ENCODE results near the gene CGB7. TPM values are rescaled to one million over a fixed set of nuclear protein-coding genes. Genes with fewer than 3 reads are reported as not detected.

The CGB7 gene
- total and polyA plus RNA-seq, 10 of the 15 experiments (the other 5 are each of a cell fraction or from before 2014, with no cell fraction given), result 0.06 TPM; not detected in 9

- ATAC-seq (no peak), DNase-seq (ENCODE audit: low read depth, low spot score) (no peak), FAIRE-seq (no peak)
- H3K4me2 ChIP-seq (ENCODE audit: control insufficient read depth, insufficient read depth), result no peak overlapping the region
- no TSS peak for BruUV-seq (replicated peaks)
- peaks cover 31 to 41% of the 10 kb centered on the region in 2 experiments for H3K36me3 ChIP-seq (ENCODE audit: control insufficient read depth in 2 of 2, insufficient read depth in 2 of 2, low read length in 1 of 2)
- POLR2A ChIA-PET, result interaction anchor here (1.0 kb wide), 1 partner anchor 92 kb away, joined by 4 read pairs; no protein-coding TSS in a partner anchor
- no peak overlapping the region for H3K9ac ChIP-seq (ENCODE audit: control insufficient read depth, insufficient read depth, low read length)
- peaks cover 8% of the 10 kb centered on the region for H3K79me2 ChIP-seq (ENCODE audit: control insufficient read depth, insufficient read depth, low read length)
- no peak overlapping the region for H3K4me3 ChIP-seq
- H3K27ac ChIP-seq (ENCODE audit: control insufficient read depth, insufficient read depth), result no peak overlapping the region
- H3K27me3 ChIP-seq (replicated peaks in 1 of 2; ENCODE audit: control insufficient read depth in 2 of 2, insufficient read depth in 2 of 2, low read length in 1 of 2), result no peaks in the 10 kb centered on the region
- H2AFZ ChIP-seq (ENCODE audit: control insufficient read depth, low read depth, low read length), result no peak overlapping the region
- peaks cover 7% of the 10 kb centered on the region; the same call in 1 of the 2 replicates for H4K20me1 ChIP-seq (ENCODE audit: control insufficient read depth, insufficient read depth)
- RAD21 ChIA-PET (ENCODE audit: unreplicated experiment), result no interaction called here
- intact Hi-C loops (cut with micrococcal nuclease; ENCODE audit: unreplicated experiment) (no loop called here), in situ Hi-C loops (cut with MboI) (loop anchor here (5.0 kb wide), 1 partner anchor 113 kb away; no protein-coding TSS in a partner anchor)
- H3K4me1 ChIP-seq (ENCODE audit: control insufficient read depth, insufficient read depth, low read length), result no peaks in the 10 kb centered on the region; the same call in 1 of the 2 replicates
- no peak for TF ChIP-seq SP1 (IDR thresholded peaks at IDR 0.05; ENCODE audit: low read depth, low read length)
- TF ChIP-seq CBX5 (IDR thresholded peaks at IDR 0.05; ENCODE audit: low read depth), result no peak
- peak; percentile 47; the same call in 1 of the 2 replicates for TF ChIP-seq POLR2A (IDR thresholded peaks at IDR 0.05; ENCODE audit: low read depth, low read length)
- TF ChIP-seq ASH2L (IDR thresholded peaks at IDR 0.05; ENCODE audit: borderline replicate concordance, low read depth), result no peak
- 90% methylated on average over 23 of the region's 23 CpGs for WGBS (ENCODE audit: insufficient coverage, insufficient replicate concordance, low lambda C conversion rate, missing lambda C conversion rate)
- H3K9me3 ChIP-seq (replicated peaks; ENCODE audit: control insufficient read depth, insufficient read depth, low read length), result no peaks in the 10 kb centered on the region
- CTCF ChIA-PET, result interaction anchor here (0.6 to 2.1 kb wide), 5 partner anchors 11 to 250 kb away, joined by 3 to 10 read pairs (median 3); partner anchors contain the start of genes GYS1, LIN7B and RUVBL2
- SMC1A ChIA-PET (ENCODE audit: uncharacterized antibody, unreplicated experiment), result no interaction called here
Measured at GRCh38 chr19:49094505-49095482, 37.2 kb upstream of the CGB7 start.

GRCh38 chr19:49092686-49093085 lies 35.1 kb upstream of the CGB7 start:
- no peak for ATAC-seq
- TF ChIP-seq, protein P1, sequence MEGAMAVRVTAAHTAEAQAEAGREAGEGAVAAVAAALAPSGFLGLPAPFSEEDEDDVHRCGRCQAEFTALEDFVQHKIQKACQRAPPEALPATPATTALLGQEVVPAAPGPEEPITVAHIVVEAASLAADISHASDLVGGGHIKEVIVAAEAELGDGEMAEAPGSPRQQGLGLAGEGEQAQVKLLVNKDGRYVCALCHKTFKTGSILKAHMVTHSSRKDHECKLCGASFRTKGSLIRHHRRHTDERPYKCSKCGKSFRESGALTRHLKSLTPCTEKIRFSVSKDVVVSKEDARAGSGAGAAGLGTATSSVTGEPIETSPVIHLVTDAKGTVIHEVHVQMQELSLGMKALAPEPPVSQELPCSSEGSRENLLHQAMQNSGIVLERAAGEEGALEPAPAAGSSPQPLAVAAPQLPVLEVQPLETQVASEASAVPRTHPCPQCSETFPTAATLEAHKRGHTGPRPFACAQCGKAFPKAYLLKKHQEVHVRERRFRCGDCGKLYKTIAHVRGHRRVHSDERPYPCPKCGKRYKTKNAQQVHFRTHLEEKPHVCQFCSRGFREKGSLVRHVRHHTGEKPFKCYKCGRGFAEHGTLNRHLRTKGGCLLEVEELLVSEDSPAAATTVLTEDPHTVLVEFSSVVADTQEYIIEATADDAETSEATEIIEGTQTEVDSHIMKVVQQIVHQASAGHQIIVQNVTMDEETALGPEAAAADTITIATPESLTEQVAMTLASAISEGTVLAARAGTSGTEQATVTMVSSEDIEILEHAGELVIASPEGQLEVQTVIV (IDR thresholded peaks at IDR 0.05; ENCODE audit: borderline replicate concordance, partially characterized antibody), result no peak
- TF ChIP-seq, protein P2, sequence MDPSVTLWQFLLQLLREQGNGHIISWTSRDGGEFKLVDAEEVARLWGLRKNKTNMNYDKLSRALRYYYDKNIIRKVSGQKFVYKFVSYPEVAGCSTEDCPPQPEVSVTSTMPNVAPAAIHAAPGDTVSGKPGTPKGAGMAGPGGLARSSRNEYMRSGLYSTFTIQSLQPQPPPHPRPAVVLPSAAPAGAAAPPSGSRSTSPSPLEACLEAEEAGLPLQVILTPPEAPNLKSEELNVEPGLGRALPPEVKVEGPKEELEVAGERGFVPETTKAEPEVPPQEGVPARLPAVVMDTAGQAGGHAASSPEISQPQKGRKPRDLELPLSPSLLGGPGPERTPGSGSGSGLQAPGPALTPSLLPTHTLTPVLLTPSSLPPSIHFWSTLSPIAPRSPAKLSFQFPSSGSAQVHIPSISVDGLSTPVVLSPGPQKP (IDR thresholded peaks at IDR 0.05; ENCODE audit: low read depth, low read length), result no peak
- TF ChIP-seq, protein P3, sequence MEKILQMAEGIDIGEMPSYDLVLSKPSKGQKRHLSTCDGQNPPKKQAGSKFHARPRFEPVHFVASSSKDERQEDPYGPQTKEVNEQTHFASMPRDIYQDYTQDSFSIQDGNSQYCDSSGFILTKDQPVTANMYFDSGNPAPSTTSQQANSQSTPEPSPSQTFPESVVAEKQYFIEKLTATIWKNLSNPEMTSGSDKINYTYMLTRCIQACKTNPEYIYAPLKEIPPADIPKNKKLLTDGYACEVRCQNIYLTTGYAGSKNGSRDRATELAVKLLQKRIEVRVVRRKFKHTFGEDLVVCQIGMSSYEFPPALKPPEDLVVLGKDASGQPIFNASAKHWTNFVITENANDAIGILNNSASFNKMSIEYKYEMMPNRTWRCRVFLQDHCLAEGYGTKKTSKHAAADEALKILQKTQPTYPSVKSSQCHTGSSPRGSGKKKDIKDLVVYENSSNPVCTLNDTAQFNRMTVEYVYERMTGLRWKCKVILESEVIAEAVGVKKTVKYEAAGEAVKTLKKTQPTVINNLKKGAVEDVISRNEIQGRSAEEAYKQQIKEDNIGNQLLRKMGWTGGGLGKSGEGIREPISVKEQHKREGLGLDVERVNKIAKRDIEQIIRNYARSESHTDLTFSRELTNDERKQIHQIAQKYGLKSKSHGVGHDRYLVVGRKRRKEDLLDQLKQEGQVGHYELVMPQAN (conservative IDR thresholded peaks at IDR 0.05), result no peak
- no peak for TF ChIP-seq BHLHE40 (IDR thresholded peaks at IDR 0.05; ENCODE audit: borderline replicate concordance in 1 of 2, low read depth in 2 of 2, low read length in 1 of 2)
- TF ChIP-seq NFXL1 (IDR thresholded peaks at IDR 0.05; ENCODE audit: borderline replicate concordance), result no peak

More at GRCh38 chr19:49092686-49093085, 35.1 kb upstream of the CGB7 start:
- Histone ChIP-seq H4K20me1 (ENCODE audit: control insufficient read depth, insufficient read depth) (peaks cover 3% of the 10 kb centered on the region; the same call in 1 of the 2 replicates), H3K4me1 (ENCODE audit: control insufficient read depth, insufficient read depth, low read length) (no peaks in the 10 kb centered on the region; the same call in 1 of the 2 replicates), H3K79me2 (ENCODE audit: control insufficient read depth, insufficient read depth, low read length) (peaks cover 20% of the 10 kb centered on the region), H3K4me3 (no peak overlapping the region), H3K9me3 (replicated peaks; ENCODE audit: control insufficient read depth, insufficient read depth, low read length) (no peaks in the 10 kb centered on the region), H2AFZ (ENCODE audit: control insufficient read depth, low read depth, low read length) (no peak overlapping the region), H3K27ac (ENCODE audit: control insufficient read depth, insufficient read depth) (no peak overlapping the region), H3K27me3 (replicated peaks in 1 of 2; ENCODE audit: control insufficient read depth in 2 of 2, insufficient read depth in 2 of 2, low read length in 1 of 2) (no peaks in the 10 kb centered on the region), H3K4me2 (ENCODE audit: control insufficient read depth, insufficient read depth) (no peak overlapping the region), H3K36me3 (ENCODE audit: control insufficient read depth in 2 of 2, insufficient read depth in 2 of 2, low read length in 1 of 2) (peaks cover 24 to 43% of the 10 kb centered on the region in 2 experiments), H3K9ac (ENCODE audit: control insufficient read depth, insufficient read depth, low read length) (no peak overlapping the region)
- RAD21 ChIA-PET (ENCODE audit: unreplicated experiment), result interaction anchor here (0.7 kb wide), 1 partner anchor 101 kb away, joined by 3 read pairs; no protein-coding TSS in a partner anchor
- SMC1A ChIA-PET (ENCODE audit: uncharacterized antibody, unreplicated experiment), result no interaction called here
- FAIRE-seq, result no peak
- no peak for DNase-seq (ENCODE audit: low read depth, low spot score)
- 89% methylated on average over 6 of the region's 6 CpGs for WGBS (ENCODE audit: insufficient coverage, insufficient replicate concordance, low lambda C conversion rate, missing lambda C conversion rate)
- CTCF ChIA-PET, result no interaction called here
- in situ Hi-C loops (cut with MboI), result no loop called here
- POLR2A ChIA-PET, result no interaction called here
- intact Hi-C loops (cut with micrococcal nuclease; ENCODE audit: unreplicated experiment), result no loop called here
- no TSS peak for BruUV-seq (replicated peaks)

Data from GM12878 (cell line).